Stimulated activated naive B cell treated with anti-CD40 and anti-IgM and Interleukin-4, amounts not matched to agents 10 μg/mL and 1 μg/mL and 100 μg/mL, for 72 hours (primary cell): ENCODE results near the gene ARL17A.
"Not testable (repeated sequence)": the region's sequence is repeated elsewhere in the genome, so short reads cannot be mapped to it uniquely, and the experiment has no call there.

Experiments used
- ATAC-seq, 2 donors: fragments of 150-1000 bp; cut with Tn5 transposase; replicated peaks; 2 replicates each; pipeline ENCODE4 v1.10.0; 2021; ENCODE audit warnings: moderate library complexity in 1 of 2
- DNase-seq: peaks from one replicate; pipeline ENCODE4 v3.0.0; 2021
- H3K27ac Mint-ChIP-seq: one replicate; pipeline ENCODE4 v1.8.0; 2022; ENCODE audit warnings: mild to moderate bottlenecking, mixed read lengths
- H3K27me3 Mint-ChIP-seq, 2 donors: one replicate each; pipeline ENCODE4 v1.8.0; 2022; ENCODE audit warnings: mixed read lengths in 2 of 2
- H3K36me3 Mint-ChIP-seq, 2 donors: one replicate each; pipeline ENCODE4 v1.8.0; 2022; ENCODE audit warnings: mixed read lengths in 2 of 2, mild to moderate bottlenecking in 1 of 2
- H3K4me1 Mint-ChIP-seq, 2 donors: one replicate each; pipeline ENCODE4 v1.8.0; 2022; ENCODE audit warnings: mixed read lengths in 2 of 2, mild to moderate bottlenecking in 1 of 2
- H3K4me3 Mint-ChIP-seq, 2 donors: one replicate each; pipeline ENCODE4 v1.8.0; 2022; ENCODE audit warnings: mild to moderate bottlenecking in 2 of 2, mixed read lengths in 2 of 2, moderate library complexity in 1 of 2
- H3K9me3 Mint-ChIP-seq, 2 donors: one replicate each; pipeline ENCODE4 v1.8.0; 2022; ENCODE audit warnings: mixed read lengths in 2 of 2, mild to moderate bottlenecking in 1 of 2

The ARL17A gene

GRCh38 chr17:46585444-46585843, 6.0 kb upstream of the ARL17A start:
- not testable (repeated sequence) for H3K4me3 Mint-ChIP-seq, H3K27ac Mint-ChIP-seq, DNase-seq, ATAC-seq, H3K27me3 Mint-ChIP-seq, H3K9me3 Mint-ChIP-seq, H3K36me3 Mint-ChIP-seq, H3K4me1 Mint-ChIP-seq

GRCh38 chr17:46580082-46580481, 591 bp upstream of the ARL17A start:
- Mint-ChIP-seq H3K4me3 (peak overlapping the region in 1 of 2 donors; percentile 56), H3K27ac (peak overlapping the region; percentile 37)
- not testable (repeated sequence) for H3K4me1 Mint-ChIP-seq, H3K36me3 Mint-ChIP-seq, H3K27me3 Mint-ChIP-seq, H3K9me3 Mint-ChIP-seq, DNase-seq
- peak; percentile 56 to 60 for ATAC-seq

- H3K36me3 Mint-ChIP-seq, ATAC-seq, H3K4me3 Mint-ChIP-seq, DNase-seq, H3K27ac Mint-ChIP-seq, H3K9me3 Mint-ChIP-seq, H3K4me1 Mint-ChIP-seq, H3K27me3 Mint-ChIP-seq: not testable (repeated sequence)
These were observed 7.7 kb downstream of the ARL17A start for GRCh38 chr17:46571796-46572195.

- H3K4me3 Mint-ChIP-seq, H3K27me3 Mint-ChIP-seq, H3K9me3 Mint-ChIP-seq, H3K36me3 Mint-ChIP-seq, H3K4me1 Mint-ChIP-seq, DNase-seq, H3K27ac Mint-ChIP-seq: not testable (repeated sequence)
- ATAC-seq: peak in 1 of 2 donors; percentile 31
These were observed 12.5 kb downstream of the ARL17A start for GRCh38 chr17:46566980-46567379.

GRCh38 chr17:46566284-46566683, 13.2 kb downstream of the ARL17A start:
- H3K4me3 Mint-ChIP-seq, H3K27me3 Mint-ChIP-seq, H3K9me3 Mint-ChIP-seq, H3K36me3 Mint-ChIP-seq, H3K4me1 Mint-ChIP-seq, H3K27ac Mint-ChIP-seq, DNase-seq: not testable (repeated sequence)
- ATAC-seq: peak; percentile 96 to 98

- not testable (repeated sequence) for H3K36me3 Mint-ChIP-seq, DNase-seq, H3K27ac Mint-ChIP-seq
These were observed 19.4 kb downstream of the ARL17A start for GRCh38 chr17:46560048-46560447.

GRCh38 chr17:46559155-46559554, 20.3 kb downstream of the ARL17A start:
- H3K4me3 Mint-ChIP-seq, H3K27ac Mint-ChIP-seq, H3K27me3 Mint-ChIP-seq, DNase-seq, H3K36me3 Mint-ChIP-seq, ATAC-seq, H3K9me3 Mint-ChIP-seq, H3K4me1 Mint-ChIP-seq: not testable (repeated sequence)

More at GRCh38 chr17:46560048-46560447, 19.4 kb downstream of the ARL17A start:
- not testable (repeated sequence) for H3K4me1 Mint-ChIP-seq, H3K27me3 Mint-ChIP-seq, ATAC-seq, H3K9me3 Mint-ChIP-seq, H3K4me3 Mint-ChIP-seq

- not testable (repeated sequence) for ATAC-seq, H3K4me3 Mint-ChIP-seq, H3K9me3 Mint-ChIP-seq, H3K4me1 Mint-ChIP-seq, H3K27me3 Mint-ChIP-seq, H3K36me3 Mint-ChIP-seq, H3K27ac Mint-ChIP-seq, DNase-seq
These were observed 30.9 kb downstream of the ARL17A start for GRCh38 chr17:46548607-46549006.

- not testable (repeated sequence) for H3K9me3 Mint-ChIP-seq, H3K27ac Mint-ChIP-seq, DNase-seq, H3K36me3 Mint-ChIP-seq, ATAC-seq, H3K4me1 Mint-ChIP-seq, H3K4me3 Mint-ChIP-seq, H3K27me3 Mint-ChIP-seq
These were observed 44.8 kb downstream of the ARL17A start for GRCh38 chr17:46534716-46535115.

GRCh38 chr17:46512168-46512567, 67.3 kb downstream of the ARL17A start, which contains the start of gene LRRC37A2:
TSS of gene LRRC37A2 (plus strand) at chr17:46512468. CDS start at chr17:46512713, 245 bp downstream.
- ATAC-seq, H3K36me3 Mint-ChIP-seq, DNase-seq, H3K4me1 Mint-ChIP-seq, H3K9me3 Mint-ChIP-seq, H3K4me3 Mint-ChIP-seq, H3K27ac Mint-ChIP-seq, H3K27me3 Mint-ChIP-seq: not testable (repeated sequence)

- not testable (repeated sequence) for H3K27me3 Mint-ChIP-seq, H3K4me1 Mint-ChIP-seq, H3K27ac Mint-ChIP-seq, H3K4me3 Mint-ChIP-seq, DNase-seq, H3K9me3 Mint-ChIP-seq, H3K36me3 Mint-ChIP-seq, ATAC-seq
These were observed 73.6 kb downstream of the ARL17A start for GRCh38 chr17:46505896-46506295.

GRCh38 chr17:46499437-46500139, 79.9 kb downstream of the ARL17A start:
- not testable (repeated sequence) for DNase-seq, H3K4me1 Mint-ChIP-seq, H3K36me3 Mint-ChIP-seq, H3K4me3 Mint-ChIP-seq, H3K27ac Mint-ChIP-seq, H3K27me3 Mint-ChIP-seq, ATAC-seq, H3K9me3 Mint-ChIP-seq

- H3K9me3 Mint-ChIP-seq, H3K4me3 Mint-ChIP-seq, H3K27ac Mint-ChIP-seq, ATAC-seq, DNase-seq, H3K27me3 Mint-ChIP-seq, H3K36me3 Mint-ChIP-seq, H3K4me1 Mint-ChIP-seq: not testable (repeated sequence)
These were observed 87.5 kb downstream of the ARL17A start for GRCh38 chr17:46492021-46492420.

- not testable (repeated sequence) for H3K4me1 Mint-ChIP-seq, H3K27me3 Mint-ChIP-seq, ATAC-seq, H3K27ac Mint-ChIP-seq, H3K36me3 Mint-ChIP-seq, H3K9me3 Mint-ChIP-seq, H3K4me3 Mint-ChIP-seq, DNase-seq
These were observed 98.2 kb downstream of the ARL17A start for GRCh38 chr17:46481310-46481709.

GRCh38 chr17:46478823-46479222, 100.7 kb downstream of the ARL17A start:
- not testable (repeated sequence) for H3K9me3 Mint-ChIP-seq, H3K27me3 Mint-ChIP-seq, H3K4me1 Mint-ChIP-seq, ATAC-seq, DNase-seq, H3K4me3 Mint-ChIP-seq, H3K36me3 Mint-ChIP-seq, H3K27ac Mint-ChIP-seq
